GM12878 (cell line): ENCODE results near the gene NHEJ1. TPM values are rescaled to one million over a fixed set of nuclear protein-coding genes. Genes with fewer than 3 reads are reported as not detected.

Source experiments
- ATAC-seq: fragments of 200-7000 bp; cut with Tn5 transposase; 3 replicates; pipeline ENCODE4 v1.9.1; 2020; ENCODE audit warnings: mild to moderate bottlenecking, moderate library complexity
- BruUV-seq: library from RNA; stranded (reverse); fragments of 400-500 nt; replicated peaks from 2 replicates; lab custom pipeline; 2021; lab: Mats Ljungman, UMichigan
- CTCF ChIA-PET: fragments of 300-600 bp; sonication (Branson Sonifier 250); formaldehyde crosslinking; extraction: SDS; loops from one replicate; lab custom pipeline; 2021; ENCODE audit warnings: inconsistent platforms; lab: Yijun Ruan, JAX
- POLR2A ChIA-PET: fragments of 350-600 bp; formaldehyde crosslinking; extraction: SDS; loops from one replicate; lab custom pipeline; 2021; ENCODE audit warnings: inconsistent platforms; lab: Charles Lee
- RAD21 ChIA-PET: fragments of 300-600 bp; sonication (Branson Sonifier 250); formaldehyde crosslinking; loops from one replicate; lab custom pipeline; 2023; ENCODE audit warnings: antibody characterized with exemption; ENCODE audit not compliant: unreplicated experiment; lab: Charles Lee
- SMC1A ChIA-PET: fragments of 300-600 bp; sonication (Branson Sonifier 250); formaldehyde crosslinking; loops from one replicate; lab custom pipeline; 2023; ENCODE audit not compliant: unreplicated experiment, uncharacterized antibody; lab: Charles Lee
- DNase-seq: peaks from one replicate; pipeline ENCODE4 v3.0.0-alpha.2; 2011; ENCODE audit warnings: low read depth, low spot score
- FAIRE-seq: peaks from 3 replicates; lab custom pipeline; 2011; peaks lifted over from hg19 to GRCh38; lab: Jason Lieb, UNC
- H2AFZ ChIP-seq: 2 replicates; pipeline ENCODE4 v1.6.0; 2011; ENCODE audit warnings: low read depth, low read length, control low read depth; ENCODE audit not compliant: control insufficient read depth
- H3K27ac ChIP-seq: 2 replicates; pipeline ENCODE4 v1.5.1; 2011; ENCODE audit warnings: control low read depth; ENCODE audit not compliant: control insufficient read depth, insufficient read depth
- H3K27me3 ChIP-seq, 2 experiments: replicated peaks in 1 of 2; 2 replicates each; pipeline versions ENCODE4 v1.6.0 to v1.6.1; 2011; ENCODE audit warnings: low read length in 1 of 2; ENCODE audit not compliant: control insufficient read depth in 2 of 2, insufficient read depth in 2 of 2
- H3K36me3 ChIP-seq, 2 experiments: 2 replicates each; pipeline ENCODE4 v1.5.1; 2011; ENCODE audit warnings: low read length in 1 of 2; ENCODE audit not compliant: control insufficient read depth in 2 of 2, insufficient read depth in 2 of 2
- H3K4me1 ChIP-seq: 2 replicates; pipeline ENCODE4 v1.6.1; 2011; ENCODE audit warnings: mild to moderate bottlenecking, low read length, moderate library complexity, mixed read lengths; ENCODE audit not compliant: control insufficient read depth, insufficient read depth
- H3K4me2 ChIP-seq: 2 replicates; pipeline ENCODE4 v1.6.0; 2011; ENCODE audit warnings: control low read depth; ENCODE audit not compliant: control insufficient read depth, insufficient read depth
- H3K4me3 ChIP-seq: fragments of 200-600 bp; sonication (generic); 2 replicates; pipeline ENCODE4 v1.5.1; 2016
- H3K79me2 ChIP-seq: 2 replicates; pipeline ENCODE4 v1.6.0; 2011; ENCODE audit warnings: low read length; ENCODE audit not compliant: control insufficient read depth, insufficient read depth
- H3K9ac ChIP-seq: 2 replicates; pipeline ENCODE4 v1.8.0; 2011; ENCODE audit warnings: low read length, control low read depth, mixed read lengths; ENCODE audit not compliant: control insufficient read depth, insufficient read depth
- H3K9me3 ChIP-seq: replicated peaks from 3 replicates; pipeline ENCODE4 v1.5.1; 2011; ENCODE audit warnings: mild to moderate bottlenecking, low read length; ENCODE audit not compliant: control insufficient read depth, insufficient read depth
- H4K20me1 ChIP-seq: 2 replicates; pipeline ENCODE4 v1.6.0; 2011; ENCODE audit not compliant: control insufficient read depth, insufficient read depth
- ASH2L ChIP-seq: fragments of 300-600, 200-600 bp; sonication (generic); IDR thresholded peaks from 2 replicates; pipeline ENCODE4 v1.6.1; 2017; ENCODE audit warnings: low read depth, mild to moderate bottlenecking, borderline replicate concordance
- BMI1 ChIP-seq: fragments of 450-650 bp; IDR thresholded peaks from 2 replicates; pipeline ENCODE4 v1.6.1; 2016; ENCODE audit warnings: mild to moderate bottlenecking, moderate library complexity, borderline replicate concordance
- CBX5 ChIP-seq: sonication (generic); IDR thresholded peaks from 2 replicates; pipeline ENCODE4 v1.6.1; 2016; ENCODE audit warnings: low read depth, moderate library complexity, mild to moderate bottlenecking, inconsistent platforms
- CHD4 ChIP-seq: fragments of 200-600 bp; sonication (generic); IDR thresholded peaks from 2 replicates; pipeline ENCODE4 v1.6.1; 2016; ENCODE audit warnings: mild to moderate bottlenecking
- HDGF ChIP-seq: fragments of 450-650 bp; IDR thresholded peaks from 2 replicates; pipeline ENCODE4 v1.6.1; 2016; ENCODE audit warnings: antibody characterized with exemption
- IRF3 ChIP-seq: fragments of 450-650 bp; IDR thresholded peaks from 2 replicates; pipeline ENCODE4 v1.6.1; 2014; ENCODE audit warnings: mild to moderate bottlenecking
- IRF5 ChIP-seq: fragments of 450-650 bp; IDR thresholded peaks from 2 replicates; pipeline ENCODE4 v1.6.1; 2017; ENCODE audit warnings: borderline replicate concordance
- KLF5 ChIP-seq: fragments of 450-650 bp; IDR thresholded peaks from 2 replicates; pipeline ENCODE4 v1.6.1; 2014; ENCODE audit warnings: mild to moderate bottlenecking; ENCODE audit not compliant: partially characterized antibody
- MEF2B ChIP-seq: fragments of 450-650 bp; IDR thresholded peaks from 2 replicates; pipeline ENCODE4 v1.6.1; 2018; ENCODE audit warnings: mild to moderate bottlenecking, moderate library complexity; ENCODE audit not compliant: partially characterized antibody, poor library complexity, severe bottlenecking
- NFXL1 ChIP-seq: fragments of 450-650 bp; IDR thresholded peaks from 2 replicates; pipeline ENCODE4 v1.6.1; 2017; ENCODE audit warnings: antibody characterized with exemption, mild to moderate bottlenecking, borderline replicate concordance
- NRF1 ChIP-seq: conservative IDR thresholded peaks from 2 replicates; pipeline ENCODE4 v1.6.1; 2011; ENCODE audit warnings: mild to moderate bottlenecking, low read depth, low read length, improper control_type of control experiment
- PKNOX1 ChIP-seq: fragments of 450-650 bp; IDR thresholded peaks from 2 replicates; pipeline ENCODE4 v1.6.1; 2016; ENCODE audit warnings: mild to moderate bottlenecking
- RELA ChIP-seq: fragments of 450-650 bp; IDR thresholded peaks from 2 replicates; pipeline ENCODE4 v1.8.0; 2014; ENCODE audit warnings: borderline replicate concordance; ENCODE audit not compliant: partially characterized antibody
- SIN3A ChIP-seq: IDR thresholded peaks from 2 replicates; pipeline ENCODE4 v1.6.1; 2012; ENCODE audit warnings: low read depth, low read length, improper control_type of control experiment
- SUPT20H ChIP-seq: IDR thresholded peaks from 2 replicates; pipeline ENCODE4 v1.6.1; 2011; ENCODE audit warnings: low read depth, mild to moderate bottlenecking, low read length, moderate library complexity, borderline replicate concordance; ENCODE audit not compliant: control insufficient read depth
- ZSCAN29 ChIP-seq: fragments of 450-650 bp; IDR thresholded peaks from 2 replicates; pipeline ENCODE4 v1.6.1; 2017; ENCODE audit warnings: mild to moderate bottlenecking, moderate library complexity
- WGBS: methylation state at CpG from one replicate; pipeline ENCODE4 v1.1.6; 2016; ENCODE audit warnings: low lambda C conversion rate; ENCODE audit not compliant: insufficient replicate concordance, insufficient coverage; ENCODE audit errors: missing lambda C conversion rate; 5-methylcytosine and 5-hydroxymethylcytosine counted together
- in situ Hi-C: fragments of 300-500 bp; cut with MboI; formaldehyde crosslinking; loops from 9 replicates; pipeline ENCODE4 v1.14.3; 2018; ENCODE audit warnings: mixed read lengths
- intact Hi-C: fragments of 100-400 bp; cut with micrococcal nuclease; formaldehyde crosslinking; loops from one replicate; pipeline ENCODE4 v1.14.2; 2022; ENCODE audit not compliant: unreplicated experiment
- polyA plus RNA-seq, 11 experiments: library from polyadenylated mRNA; depleted of rRNA in 4 of 11; unstranded in 6 of 11; stranded (reverse) in 5 of 11; fragments of >200 nt; fragmentation: Nextera tagmentation in 4 of 11; fragmentation: Illumina TruSeq in 1 of 11; extraction: Ambion mirVana in 4 of 11; extraction: Trizol in 1 of 11; gene quantifications; 1 replicate in 1 of 11; 2 replicates in 10 of 11; pipeline versions ENCODE4 v1.2.1 to v1.2.3, GENCODE V29; 2011 to 2016; ENCODE audit warnings: inconsistent platforms in 2 of 11, missing spikeins in 2 of 11, low read depth in 1 of 11
- total RNA-seq, 4 experiments: library from RNA; depleted of rRNA in 3 of 4; stranded (reverse); fragments of >200 nt in 3 of 4; fragmentation: Illumina TruSeq in 1 of 4; extraction: Trizol in 1 of 4; gene quantifications; 2 replicates each; pipeline versions ENCODE4 v1.2.1 to v1.2.3, GENCODE V29; 2013 to 2021

The NHEJ1 gene
- total and polyA plus RNA-seq, 10 of the 15 experiments (the other 5 are each of a cell fraction or from before 2014, with no cell fraction given): 11.8 to 20.2 (median 17.0) TPM

GRCh38 chr2:219054956-219055903 lies 105.4 kb downstream of the NHEJ1 start:
- BruUV-seq: no TSS peak
- POLR2A ChIA-PET: no interaction called here
- peaks cover 19 to 21% of the 10 kb centered on the region in 2 experiments for H3K27me3 ChIP-seq

More at GRCh38 chr2:219054956-219055903, 105.4 kb downstream of the NHEJ1 start:
- Histone ChIP-seq H2AFZ (no peak overlapping the region), H3K4me1 (no peaks in the 10 kb centered on the region), H3K9me3 (no peaks in the 10 kb centered on the region), H3K36me3 (no peaks in the 10 kb centered on the region), H3K4me2 (no peak overlapping the region), H3K9ac (no peak overlapping the region), H3K79me2 (no peaks in the 10 kb centered on the region), H3K27ac (no peak overlapping the region), H3K4me3 (no peak overlapping the region), H4K20me1 (no peaks in the 10 kb centered on the region; the same call in 1 of the 2 replicates)
- CTCF ChIA-PET: interaction anchor here (0.7 to 5.2 kb wide), 3 partner anchors 26 to 99 kb away, joined by 3 to 51 read pairs (median 3); no protein-coding TSS in a partner anchor
- RAD21 ChIA-PET: interaction anchor here (0.7 to 1.2 kb wide), 2 partner anchors 64 to 194 kb away, joined by 3 to 4 read pairs; no protein-coding TSS in a partner anchor
- DNase-seq (no peak), FAIRE-seq (no peak), ATAC-seq (no peak)
- SMC1A ChIA-PET: interaction anchor here (0.8 to 2.0 kb wide), 2 partner anchors 17 to 65 kb away, joined by 3 to 5 read pairs; no protein-coding TSS in a partner anchor
- in situ Hi-C loops (loop anchor here (5.0 kb wide), 2 partner anchors 92 to 242 kb away; no protein-coding TSS in a partner anchor), intact Hi-C loops (loop anchor here (5.0 kb wide), 1 partner anchor 242 kb away; no protein-coding TSS in a partner anchor)
- TF ChIP-seq KLF5: no peak
- no peak for TF ChIP-seq PKNOX1
- TF ChIP-seq IRF3: no peak
- no peak for TF ChIP-seq MEF2B
- no peak for TF ChIP-seq ZSCAN29
- no peak for TF ChIP-seq SIN3A
- TF ChIP-seq HDGF: no peak
- TF ChIP-seq NRF1: no peak
- TF ChIP-seq SUPT20H: no peak
- TF ChIP-seq CHD4: no peak
- no peak for TF ChIP-seq RELA
- TF ChIP-seq ASH2L: no peak
- no peak for TF ChIP-seq CBX5
- TF ChIP-seq IRF5: no peak
- TF ChIP-seq NFXL1: no peak
- no peak for TF ChIP-seq BMI1
- WGBS: 52% methylated on average over 43 of the region's 43 CpGs
